Activated CD4-positive, alpha-beta memory T cell treated with anti-CD3 and anti-CD28 coated beads, Interleukin-2, amount 10 ng/mL, durations not matched to agents 7 days and 5 days (primary cell): ENCODE data around the gene TBC1D25. TPM values are rescaled to one million over a fixed set of nuclear protein-coding genes. Genes with fewer than 3 reads are reported as not detected.
A peak's percentile ranks its signal among the peaks of the same experiment; 100 is the strongest.

ENCODE experiments used
- CTCF ChIA-PET: fragments of 350-600 bp; sonication (Branson Sonifier 250); formaldehyde crosslinking; loops from one replicate; lab custom pipeline; 2021; ENCODE audit warnings: antibody characterized with exemption, inconsistent platforms; lab: Charles Lee
- POLR2A ChIA-PET: fragments of 350-600 bp; sonication (Branson Sonifier 250); formaldehyde crosslinking; loops from one replicate; lab custom pipeline; 2021; ENCODE audit warnings: antibody characterized with exemption; lab: Charles Lee
- DNase-seq: peaks from one replicate; pipeline ENCODE4 v3.0.0-alpha.2; 2020
- H3K27ac Mint-ChIP-seq: one replicate; pipeline ENCODE4 v1.8.0; 2021; ENCODE audit warnings: mild to moderate bottlenecking, mixed read lengths
- H3K27me3 Mint-ChIP-seq: one replicate; pipeline ENCODE4 v1.8.0; 2021; ENCODE audit warnings: mixed read lengths
- H3K36me3 Mint-ChIP-seq: one replicate; pipeline ENCODE4 v1.8.0; 2021; ENCODE audit warnings: low read depth, mixed read lengths
- H3K4me1 Mint-ChIP-seq: one replicate; pipeline ENCODE4 v1.8.0; 2021; ENCODE audit warnings: mixed read lengths
- H3K4me3 Mint-ChIP-seq: one replicate; pipeline ENCODE4 v1.8.0; 2021; ENCODE audit warnings: mild to moderate bottlenecking, mixed read lengths
- H3K9me3 Mint-ChIP-seq: one replicate; pipeline ENCODE4 v1.8.0; 2021; ENCODE audit warnings: mixed read lengths
- total RNA-seq, 2 experiments: library from RNA; stranded (reverse); gene quantifications; one replicate each; pipeline ENCODE4 v1.2.3, GENCODE V29; 2021

Gene TBC1D25
- total RNA-seq, 2 experiments from 2014 or later: 21.7 to 22.3 TPM

GRCh38 chrX:48574270-48575266 lies 35.1 kb downstream of the TBC1D25 start, which contains the start of gene RBM3:
Gene RBM3, plus strand, starts transcription at chrX:48574484. Its CDS starts 697 bp downstream, at chrX:48575181.
- H3K36me3 Mint-ChIP-seq: peaks cover 47% of the 10 kb centered on the region
- POLR2A ChIA-PET: interaction anchor here (0.7 to 3.1 kb wide), 32 partner anchors 9 to 1430 kb away, joined by 3 to 50 read pairs (median 5); partner anchors contain the start of genes EBP, FTSJ1, GRIPAP1 and HDAC6
- H3K4me3 Mint-ChIP-seq: peak within 1 kb of the TSS; percentile 98
- H3K27me3 Mint-ChIP-seq: no peaks in the 10 kb centered on the region
- no peaks in the 10 kb centered on the region for H3K9me3 Mint-ChIP-seq
- CTCF ChIA-PET: interaction anchor here (0.5 to 2.5 kb wide), 6 partner anchors 16 to 372 kb away, joined by 3 to 17 read pairs (median 3); partner anchors contain the start of genes EBP and TBC1D25
- H3K4me1 Mint-ChIP-seq: peaks cover 42% of the 10 kb centered on the region
- peak; percentile 94 for DNase-seq
- H3K27ac Mint-ChIP-seq: peak within 1 kb of the TSS; percentile 99

DNA sequence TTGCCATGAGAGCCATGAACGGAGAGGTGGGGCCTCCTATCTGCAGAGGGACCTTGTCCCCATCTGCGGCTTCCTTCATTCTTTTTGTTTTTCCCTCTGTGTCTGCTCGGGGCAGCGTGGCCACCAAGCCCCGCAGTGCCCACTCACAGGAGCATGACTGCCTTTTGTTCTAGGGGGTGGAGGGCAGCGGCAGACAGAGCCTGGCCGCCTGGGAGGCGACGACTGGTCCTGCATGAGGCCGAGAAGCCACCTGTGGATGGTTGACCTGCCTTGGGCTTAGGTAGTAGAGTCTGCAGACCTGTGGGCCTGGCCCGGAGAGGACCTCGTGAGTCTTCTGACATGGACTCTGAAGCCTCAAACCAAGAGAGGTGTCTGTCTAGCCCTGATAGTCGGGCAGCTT lies 36.1 kb downstream of the TBC1D25 start:
- H3K27ac Mint-ChIP-seq: peak overlapping the region; percentile 99
- peak overlapping the region; percentile 98 for H3K4me3 Mint-ChIP-seq
- peaks cover 54% of the 10 kb centered on the region for H3K36me3 Mint-ChIP-seq
- H3K27me3 Mint-ChIP-seq: no peaks in the 10 kb centered on the region
- peaks cover 41% of the 10 kb centered on the region for H3K4me1 Mint-ChIP-seq
- POLR2A ChIA-PET: interaction anchor here (0.8 to 3.1 kb wide), 7 partner anchors 14 to 101 kb away, joined by 4 to 50 read pairs (median 8); partner anchors contain the start of genes EBP and TBC1D25
- no peaks in the 10 kb centered on the region for H3K9me3 Mint-ChIP-seq
- DNase-seq: no peak
- CTCF ChIA-PET: interaction anchor here (2.5 kb wide), 1 partner anchor 37 kb away, joined by 17 read pairs; the partner anchor contains the start of gene TBC1D25

DNA sequence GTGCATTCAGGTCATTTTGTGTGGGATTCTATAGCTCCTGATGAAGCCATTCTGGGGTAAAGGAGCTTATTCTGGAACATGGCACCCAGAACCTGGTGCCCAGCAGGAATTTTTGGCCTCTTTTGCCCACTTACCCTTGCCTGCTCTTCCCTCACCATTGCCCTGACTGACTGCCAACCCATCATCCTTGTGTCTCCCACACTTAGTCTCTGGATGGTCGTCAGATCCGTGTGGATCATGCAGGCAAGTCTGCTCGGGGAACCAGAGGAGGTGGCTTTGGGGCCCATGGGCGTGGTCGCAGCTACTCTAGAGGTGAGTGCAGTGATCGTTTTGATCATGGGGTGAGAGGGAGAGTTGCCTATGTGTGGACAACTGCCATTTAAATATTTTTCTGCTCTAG lies 36.6 kb downstream of the TBC1D25 start:
- Mint-ChIP-seq H3K36me3 (peaks cover 54% of the 10 kb centered on the region), H3K27me3 (no peaks in the 10 kb centered on the region), H3K9me3 (no peaks in the 10 kb centered on the region), H3K4me1 (peaks cover 38% of the 10 kb centered on the region), H3K27ac (peak overlapping the region; percentile 99), H3K4me3 (peak overlapping the region; percentile 98)
- ChIA-PET CTCF (interaction anchor here (2.5 kb wide), 1 partner anchor 37 kb away, joined by 17 read pairs; the partner anchor contains the start of gene TBC1D25), POLR2A (interaction anchor here (1.5 to 3.0 kb wide), 3 partner anchors 14 to 102 kb away, joined by 7 to 16 read pairs (median 8); partner anchors contain the start of gene EBP)
- no peak for DNase-seq

DNA sequence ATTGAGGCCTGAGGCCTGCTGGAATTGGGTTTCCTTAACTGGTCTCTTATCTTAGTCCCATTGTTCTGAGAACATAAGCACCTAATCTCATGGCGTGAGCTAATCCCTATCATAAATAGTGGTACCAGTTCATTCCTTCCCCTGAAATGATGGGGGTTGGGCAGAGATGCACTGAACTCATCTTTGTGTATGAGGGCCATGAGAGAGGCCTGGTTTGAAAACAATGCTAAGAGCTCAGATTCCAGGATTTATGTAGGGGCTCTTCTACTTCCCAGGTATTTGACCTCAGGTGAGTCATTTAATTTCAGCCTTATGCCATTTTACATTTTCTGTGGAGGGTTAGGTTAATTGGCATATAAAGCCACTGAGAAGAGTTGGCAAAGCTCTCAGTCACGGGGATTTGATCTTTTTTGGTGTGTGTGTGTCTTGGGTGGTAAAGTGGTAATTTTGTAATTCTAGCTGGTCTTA lies 39.2 kb downstream of the TBC1D25 start:
- no peak overlapping the region for H3K27ac Mint-ChIP-seq
- no peaks in the 10 kb centered on the region for H3K9me3 Mint-ChIP-seq
- ChIA-PET CTCF (no interaction called here), POLR2A (interaction anchor here (0.6 to 1.4 kb wide), 3 partner anchors 8 to 12 kb away, joined by 4 read pairs; no protein-coding TSS in a partner anchor)
- peaks cover 53% of the 10 kb centered on the region for H3K36me3 Mint-ChIP-seq
- H3K4me1 Mint-ChIP-seq: peaks cover 35% of the 10 kb centered on the region
- no peaks in the 10 kb centered on the region for H3K27me3 Mint-ChIP-seq
- H3K4me3 Mint-ChIP-seq: no peak overlapping the region
- DNase-seq: no peak

- CTCF ChIA-PET: interaction anchor here (0.9 kb wide), 1 partner anchor 17 kb away, joined by 3 read pairs; no protein-coding TSS in a partner anchor
- Mint-ChIP-seq H3K27ac (no peak overlapping the region), H3K36me3 (peaks cover 49% of the 10 kb centered on the region), H3K27me3 (no peaks in the 10 kb centered on the region), H3K9me3 (no peaks in the 10 kb centered on the region), H3K4me1 (peaks cover 30% of the 10 kb centered on the region), H3K4me3 (no peak overlapping the region)
- POLR2A ChIA-PET: interaction anchor here (0.6 to 1.4 kb wide), 3 partner anchors 8 to 12 kb away, joined by 4 read pairs; no protein-coding TSS in a partner anchor
- DNase-seq: no peak
Measured at GRCh38 chrX:48579259-48579658, 39.7 kb downstream of the TBC1D25 start.

- Mint-ChIP-seq H3K27me3 (no peaks in the 10 kb centered on the region), H3K4me3 (no peak overlapping the region), H3K4me1 (peaks cover 25% of the 10 kb centered on the region), H3K27ac (no peak overlapping the region), H3K36me3 (peaks cover 39% of the 10 kb centered on the region), H3K9me3 (no peaks in the 10 kb centered on the region)
- ChIA-PET CTCF (no interaction called here), POLR2A (no interaction called here)
- no peak for DNase-seq
Measured at GRCh38 chrX:48580662-48581061, 41.1 kb downstream of the TBC1D25 start.

DNA sequence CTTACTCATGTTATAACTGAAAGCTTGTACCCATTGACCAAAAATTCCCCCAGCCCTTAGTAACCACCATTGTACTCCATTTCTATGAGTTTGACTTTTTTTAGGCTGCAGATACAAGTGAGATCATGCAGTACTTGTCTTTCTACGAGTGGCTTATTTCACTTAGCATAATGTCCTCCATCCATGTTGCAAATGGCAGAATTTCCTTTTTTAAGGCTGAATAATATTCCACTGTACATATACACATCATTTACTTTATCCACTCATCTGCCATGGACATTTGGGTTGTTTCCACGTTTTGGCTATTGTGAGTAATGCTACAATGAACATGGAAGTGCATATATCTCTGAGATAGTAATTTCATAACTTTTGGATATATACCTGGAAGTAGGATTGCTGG lies 45.2 kb downstream of the TBC1D25 start:
- ChIA-PET CTCF (no interaction called here), POLR2A (no interaction called here)
- DNase-seq: no peak
- H3K36me3 Mint-ChIP-seq: peaks cover 5% of the 10 kb centered on the region
- no peaks in the 10 kb centered on the region for H3K27me3 Mint-ChIP-seq
- peaks cover 3% of the 10 kb centered on the region for H3K4me1 Mint-ChIP-seq
- no peak overlapping the region for H3K27ac Mint-ChIP-seq
- no peak overlapping the region for H3K4me3 Mint-ChIP-seq
- H3K9me3 Mint-ChIP-seq: no peaks in the 10 kb centered on the region

DNA sequence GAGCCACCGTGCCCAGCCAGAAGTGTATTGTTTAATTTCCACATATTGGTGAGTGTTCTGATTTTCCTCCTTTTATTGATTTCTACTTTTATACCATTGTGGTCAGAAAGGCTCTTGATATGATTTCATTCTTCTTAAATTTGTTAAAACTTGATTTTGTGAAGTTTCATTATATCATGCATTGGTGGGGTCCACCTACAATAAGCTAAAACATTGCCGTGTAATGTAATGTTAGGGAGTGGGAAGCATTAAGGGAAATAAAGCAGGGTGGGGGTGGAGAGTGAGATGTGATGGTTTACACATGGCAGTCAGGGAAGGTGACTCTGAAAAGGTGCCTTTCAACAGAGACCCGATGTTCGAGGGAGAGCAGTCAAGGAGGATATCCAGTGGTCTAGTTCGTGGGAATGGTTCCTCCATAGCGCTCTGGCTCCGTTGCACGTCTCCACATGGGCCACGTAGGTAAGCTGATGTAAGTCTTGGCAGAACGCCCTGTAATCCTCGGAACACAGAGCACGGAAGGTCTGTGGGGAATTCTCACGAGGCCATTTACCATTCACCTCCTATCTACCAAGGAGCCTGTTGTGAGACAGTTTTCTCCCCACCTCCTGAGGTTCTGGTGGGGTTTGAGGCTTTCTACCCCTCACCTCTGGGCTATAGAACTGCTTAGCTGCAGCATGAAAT lies 50.1 kb downstream of the TBC1D25 start:
- Mint-ChIP-seq H3K9me3 (no peaks in the 10 kb centered on the region), H3K4me3 (no peak overlapping the region), H3K4me1 (peaks cover 2% of the 10 kb centered on the region), H3K36me3 (no peaks in the 10 kb centered on the region), H3K27ac (no peak overlapping the region), H3K27me3 (no peaks in the 10 kb centered on the region)
- ChIA-PET POLR2A (interaction anchor here (1.0 to 2.6 kb wide), 2 partner anchors 11 to 14 kb away, joined by 4 to 7 read pairs; no protein-coding TSS in a partner anchor), CTCF (interaction anchor here (0.5 kb wide), 1 partner anchor 34 kb away, joined by 3 read pairs; no protein-coding TSS in a partner anchor)
- no peak for DNase-seq

- POLR2A ChIA-PET: interaction anchor here (2.6 kb wide), 1 partner anchor 15 kb away, joined by 7 read pairs; no protein-coding TSS in a partner anchor
- CTCF ChIA-PET: interaction anchor here (1.0 kb wide), 1 partner anchor 16 kb away, joined by 3 read pairs; no protein-coding TSS in a partner anchor
- Mint-ChIP-seq H3K9me3 (no peaks in the 10 kb centered on the region), H3K4me3 (no peak overlapping the region), H3K27ac (no peak overlapping the region), H3K27me3 (no peaks in the 10 kb centered on the region), H3K36me3 (no peaks in the 10 kb centered on the region), H3K4me1 (peaks cover 2% of the 10 kb centered on the region)
- no peak for DNase-seq
Measured at GRCh38 chrX:48590203-48591103, 50.9 kb downstream of the TBC1D25 start.

DNA sequence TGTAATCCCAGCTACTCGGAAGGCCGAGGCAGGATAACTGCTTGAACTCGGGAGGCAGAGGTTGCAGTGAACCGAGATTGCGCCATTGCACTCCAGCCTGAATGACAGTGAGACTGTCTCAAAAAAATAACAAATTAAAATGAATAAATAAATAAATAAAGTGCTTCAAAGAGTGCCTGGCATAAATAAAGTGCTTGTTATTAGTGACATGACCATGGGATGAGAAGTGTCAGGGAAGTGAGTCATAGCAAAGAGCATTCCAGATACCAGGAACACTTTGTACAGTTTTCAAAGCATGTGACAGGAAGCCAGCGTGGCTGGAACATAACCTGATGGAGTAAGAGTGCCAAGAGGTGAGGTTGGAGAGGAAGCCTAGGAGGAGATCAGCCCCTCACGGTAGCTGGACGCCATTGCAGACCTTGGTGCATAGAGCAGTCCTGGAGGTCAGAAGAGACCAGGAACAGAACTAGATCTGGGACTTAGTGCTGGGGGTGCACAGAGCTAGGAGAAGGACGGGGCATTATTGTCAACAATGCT lies 51.8 kb downstream of the TBC1D25 start:
- POLR2A ChIA-PET: interaction anchor here (2.6 kb wide), 1 partner anchor 16 kb away, joined by 7 read pairs; no protein-coding TSS in a partner anchor
- Mint-ChIP-seq H3K9me3 (no peaks in the 10 kb centered on the region), H3K27ac (no peak overlapping the region), H3K4me1 (peaks cover 2% of the 10 kb centered on the region), H3K27me3 (no peaks in the 10 kb centered on the region), H3K36me3 (no peaks in the 10 kb centered on the region), H3K4me3 (no peak overlapping the region)
- no peak for DNase-seq
- CTCF ChIA-PET: interaction anchor here (1.0 kb wide), 1 partner anchor 17 kb away, joined by 3 read pairs; no protein-coding TSS in a partner anchor

DNA sequence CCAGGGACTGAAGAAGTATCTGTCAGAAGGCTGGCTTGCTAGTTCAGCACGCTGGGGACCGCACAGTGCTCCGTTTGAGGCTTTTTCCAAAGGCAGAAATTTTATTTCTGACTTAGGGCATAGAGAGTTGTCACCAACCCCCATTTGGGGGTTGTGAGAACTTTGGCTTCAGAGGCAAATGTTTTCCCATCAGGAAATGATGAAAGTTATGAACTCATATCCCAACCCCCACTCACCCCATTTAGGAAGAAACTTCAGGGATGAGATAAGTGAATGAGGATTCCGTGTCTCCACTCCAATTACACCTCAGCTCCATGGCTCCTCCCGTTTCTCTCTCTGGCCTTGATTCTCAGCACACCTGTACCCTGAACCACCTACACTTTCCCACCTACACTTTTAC lies 53.5 kb downstream of the TBC1D25 start:
- no peak overlapping the region for H3K4me3 Mint-ChIP-seq
- POLR2A ChIA-PET: no interaction called here

More for the DNA sequence above, 53.5 kb downstream of the TBC1D25 start:
- CTCF ChIA-PET: no interaction called here
- Mint-ChIP-seq H3K36me3 (peaks cover 4% of the 10 kb centered on the region), H3K4me1 (peaks cover 5% of the 10 kb centered on the region), H3K9me3 (no peaks in the 10 kb centered on the region), H3K27ac (no peak overlapping the region), H3K27me3 (no peaks in the 10 kb centered on the region)
- DNase-seq: no peak
